Lower lobe of right lung (tissue), 2 donors: ENCODE results near the gene FHOD1. TPM values are rescaled to one million over a fixed set of nuclear protein-coding genes. Genes with fewer than 3 reads are reported as not detected.

Source experiments
- ATAC-seq, 2 donors: fragments of 200-7000 bp; cut with Tn5 transposase; one replicate each; pipeline ENCODE4 v1.9.1; 2020 to 2022; ENCODE audit warnings: mild to moderate bottlenecking in 2 of 2, moderate library complexity in 2 of 2
- DNase-seq: peaks from one replicate; pipeline ENCODE4 v3.0.0-alpha.2; 2020
- H3K27ac ChIP-seq: fragments of 200-600 bp; one replicate; pipeline ENCODE4 v1.8.0; 2022
- H3K27me3 ChIP-seq: fragments of 200-600 bp; one replicate; pipeline ENCODE4 v1.8.0; 2022; ENCODE audit warnings: low read depth
- H3K36me3 ChIP-seq: fragments of 200-600 bp; one replicate; pipeline ENCODE4 v1.8.0; 2022; ENCODE audit warnings: mild to moderate bottlenecking
- H3K4me1 ChIP-seq: fragments of 200-600 bp; one replicate; pipeline ENCODE4 v1.8.0; 2022
- H3K4me3 ChIP-seq: fragments of 200-600 bp; one replicate; pipeline ENCODE4 v1.8.0; 2022; ENCODE audit warnings: mild to moderate bottlenecking
- H3K9me3 ChIP-seq: fragments of 200-600 bp; one replicate; pipeline ENCODE4 v1.8.0; 2022
- CTCF ChIP-seq: fragments of 200-600 bp; IDR thresholded peaks from one replicate; pipeline ENCODE4 v1.8.0; 2022; ENCODE audit warnings: antibody characterized with exemption, mild to moderate bottlenecking
- intact Hi-C: fragments of 100-400 bp; cut with DNase I; formaldehyde crosslinking; loops from one replicate; pipeline ENCODE4 v1.11.0; 2022
- total RNA-seq: library from RNA; stranded (reverse); fragmentation: NEBNext Ultra II Directional; extraction: Animal tissue kit (Norgen Biotek cat#: 25700); gene quantifications from one replicate; pipeline ENCODE4 v1.2.1, GENCODE V29; 2021
- donor health status: DM: no; HTN: yes; CAD: no; lungs with severe emphysema.

FHOD1 gene
- total RNA-seq, 1 donor from 2014 or later: 67.7 TPM

GRCh38 chr16:67264277-67264676 is 17.0 kb upstream of the FHOD1 start:
- Histone ChIP-seq H3K4me3 (no peak overlapping the region), H3K9me3 (no peaks in the 10 kb centered on the region), H3K4me1 (no peaks in the 10 kb centered on the region), H3K36me3 (no peaks in the 10 kb centered on the region), H3K27me3 (no peaks in the 10 kb centered on the region), H3K27ac (no peak overlapping the region)
- intact Hi-C loops: no loop called here
- no peak for TF ChIP-seq CTCF
- ATAC-seq: no peak
- DNase-seq: peak; percentile 36

GRCh38 chr16:67263201-67263600 is 15.9 kb upstream of the FHOD1 start:
- intact Hi-C loops: no loop called here
- H3K27ac ChIP-seq: no peak overlapping the region
- no peak for TF ChIP-seq CTCF
- H3K4me1 ChIP-seq: no peaks in the 10 kb centered on the region
- no peaks in the 10 kb centered on the region for H3K36me3 ChIP-seq
- DNase-seq: no peak
- no peak overlapping the region for H3K4me3 ChIP-seq
- H3K27me3 ChIP-seq: no peaks in the 10 kb centered on the region
- ATAC-seq: no peak
- H3K9me3 ChIP-seq: no peaks in the 10 kb centered on the region

GRCh38 chr16:67260426-67261063 is 13.3 kb upstream of the FHOD1 start:
- Histone ChIP-seq H3K4me1 (no peaks in the 10 kb centered on the region), H3K9me3 (no peaks in the 10 kb centered on the region), H3K36me3 (no peaks in the 10 kb centered on the region), H3K27ac (no peak overlapping the region), H3K27me3 (no peaks in the 10 kb centered on the region), H3K4me3 (no peak overlapping the region)
- peak; percentile 44 for TF ChIP-seq CTCF
- peak; percentile 30 for DNase-seq
- intact Hi-C loops: no loop called here
- ATAC-seq: peak; percentile 47 to 65

GRCh38 chr16:67259705-67260104 is 12.4 kb upstream of the FHOD1 start:
- ATAC-seq (no peak), DNase-seq (peak; percentile 37)
- Histone ChIP-seq H3K4me1 (no peaks in the 10 kb centered on the region), H3K27me3 (no peaks in the 10 kb centered on the region), H3K36me3 (no peaks in the 10 kb centered on the region), H3K27ac (no peak overlapping the region), H3K4me3 (no peak overlapping the region), H3K9me3 (no peaks in the 10 kb centered on the region)
- no peak for TF ChIP-seq CTCF
- intact Hi-C loops: no loop called here

GRCh38 chr16:67258161-67258835 is 11.0 kb upstream of the FHOD1 start:
- intact Hi-C loops: no loop called here
- Histone ChIP-seq H3K4me3 (no peak overlapping the region), H3K27me3 (no peaks in the 10 kb centered on the region), H3K27ac (no peak overlapping the region), H3K4me1 (no peaks in the 10 kb centered on the region), H3K36me3 (no peaks in the 10 kb centered on the region), H3K9me3 (no peaks in the 10 kb centered on the region)
- ATAC-seq: no peak
- DNase-seq: peak; percentile 24
- no peak for TF ChIP-seq CTCF
